Fibroblast of lung (primary cell): ENCODE results near the gene HAS3. TPM values are rescaled to one million over a fixed set of nuclear protein-coding genes. Genes with fewer than 3 reads are reported as not detected.

ENCODE experiments used
- DNase-seq, 2 donors: peaks; one replicate each; pipeline versions ENCODE4 v3.0.0 to v3.0.0-alpha.2; 2010; ENCODE audit warnings: low read depth in 2 of 2
- H2AFZ ChIP-seq: 2 replicates; pipeline ENCODE4 v1.5.1; 2012; ENCODE audit warnings: low read length, control low read depth, inconsistent platforms
- H3K27ac ChIP-seq: 2 replicates; pipeline ENCODE4 v1.5.1; 2011; ENCODE audit warnings: low read length, control low read depth; ENCODE audit not compliant: insufficient read depth
- H3K27me3 ChIP-seq: 2 replicates; pipeline ENCODE4 v1.5.1; 2011; ENCODE audit warnings: mild to moderate bottlenecking, low read length; ENCODE audit not compliant: control insufficient read depth, insufficient read depth
- H3K36me3 ChIP-seq: 2 replicates; pipeline ENCODE4 v1.5.1; 2011; ENCODE audit warnings: low read length; ENCODE audit not compliant: control insufficient read depth, insufficient read depth
- H3K4me1 ChIP-seq: 2 replicates; pipeline ENCODE4 v1.5.1; 2011; ENCODE audit warnings: low read length; ENCODE audit not compliant: control insufficient read depth, insufficient read depth; ENCODE audit errors: extremely low read depth
- H3K4me2 ChIP-seq: 2 replicates; pipeline ENCODE4 v1.5.1; 2011; ENCODE audit warnings: low read length, control low read depth; ENCODE audit not compliant: insufficient read depth; ENCODE audit errors: extremely low read depth
- H3K4me3 ChIP-seq, 4 experiments: fragments of 200-600 bp in 1 of 4; sonication (generic) in 1 of 4; replicated peaks in 1 of 4; 2 replicates each; pipeline ENCODE4 v1.5.1; 2011 to 2016; ENCODE audit warnings: low read length in 4 of 4, low read depth in 3 of 4, mild to moderate bottlenecking in 3 of 4, control low read depth in 2 of 4, inconsistent platforms in 1 of 4, mixed read lengths in 1 of 4; ENCODE audit not compliant: insufficient read depth in 1 of 4; ENCODE audit errors: control extremely low read depth in 1 of 4
- H3K79me2 ChIP-seq: 2 replicates; pipeline ENCODE4 v1.5.1; 2012; ENCODE audit warnings: mild to moderate bottlenecking, low read length, inconsistent platforms; ENCODE audit not compliant: control insufficient read depth, insufficient read depth
- H3K9ac ChIP-seq: 2 replicates; pipeline ENCODE4 v1.5.1; 2011; ENCODE audit warnings: mild to moderate bottlenecking, low read length, control low read depth; ENCODE audit not compliant: insufficient read depth
- H3K9me3 ChIP-seq: 2 replicates; pipeline ENCODE4 v1.5.1; 2012; ENCODE audit warnings: low read depth, low read length; ENCODE audit not compliant: control insufficient read depth, insufficient read depth
- H4K20me1 ChIP-seq: 2 replicates; pipeline ENCODE4 v1.5.1; 2011; ENCODE audit warnings: low read length; ENCODE audit not compliant: control insufficient read depth, insufficient read depth; ENCODE audit errors: extremely low read depth
- EZH2 ChIP-seq: IDR thresholded peaks from 2 replicates; pipeline ENCODE4 v1.5.1; 2012; ENCODE audit warnings: low read length, control low read depth, mild to moderate bottlenecking; ENCODE audit errors: missing control alignments
- polyA plus RNA-seq, 2 donors: library from polyadenylated mRNA; depleted of rRNA in 1 of 2; stranded (reverse) in 1 of 2; unstranded in 1 of 2; fragments of >200 nt; gene quantifications; 2 replicates each; pipeline ENCODE4 v1.2.1, GENCODE V29; 2011 to 2012; ENCODE audit warnings: missing spikeins in 1 of 2
- total RNA-seq: library from RNA; depleted of rRNA; stranded (reverse); fragments of >200 nt; gene quantifications from 2 replicates; pipeline ENCODE4 v1.2.1, GENCODE V29; 2014
- TF ChIP-seq, protein P1 (sequence below), 2 donors: IDR thresholded peaks in 1 of 2; conservative IDR thresholded peaks in 1 of 2; 1 replicate in 1 of 2; 2 replicates in 1 of 2; pipeline ENCODE4 v1.5.1; 2011 to 2012; ENCODE audit warnings: low read length in 2 of 2, control low read depth in 1 of 2, inconsistent platforms in 1 of 2, low read depth in 1 of 2, mild to moderate bottlenecking in 1 of 2

The HAS3 gene
- total and polyA plus RNA-seq, 2 donors (not counting 1 experiment from before 2014, with no cell fraction given): 0.27 to 0.33 TPM

DNA sequence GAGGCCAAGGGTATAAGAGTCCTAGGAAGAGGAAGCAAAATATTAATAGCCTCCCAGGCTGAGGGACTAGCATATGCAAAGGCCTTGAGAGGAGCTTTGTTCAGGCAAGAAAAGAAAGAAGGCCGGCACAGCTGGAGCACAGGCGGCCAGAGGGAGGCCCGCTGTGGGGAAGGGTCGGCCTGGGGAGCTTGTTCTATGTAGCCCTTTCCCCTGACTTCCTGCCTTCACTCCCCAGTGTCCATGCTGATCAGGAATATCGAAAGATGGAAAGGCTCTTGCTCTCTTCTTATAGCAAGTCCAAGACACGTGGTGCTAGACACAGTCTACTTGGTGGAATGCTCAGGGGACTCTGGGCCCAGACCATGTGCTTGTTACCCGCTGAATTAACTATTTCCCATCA, 27.4 kb upstream of the HAS3 start:
- TF ChIP-seq EZH2: no peak
- TF ChIP-seq, protein P1, sequence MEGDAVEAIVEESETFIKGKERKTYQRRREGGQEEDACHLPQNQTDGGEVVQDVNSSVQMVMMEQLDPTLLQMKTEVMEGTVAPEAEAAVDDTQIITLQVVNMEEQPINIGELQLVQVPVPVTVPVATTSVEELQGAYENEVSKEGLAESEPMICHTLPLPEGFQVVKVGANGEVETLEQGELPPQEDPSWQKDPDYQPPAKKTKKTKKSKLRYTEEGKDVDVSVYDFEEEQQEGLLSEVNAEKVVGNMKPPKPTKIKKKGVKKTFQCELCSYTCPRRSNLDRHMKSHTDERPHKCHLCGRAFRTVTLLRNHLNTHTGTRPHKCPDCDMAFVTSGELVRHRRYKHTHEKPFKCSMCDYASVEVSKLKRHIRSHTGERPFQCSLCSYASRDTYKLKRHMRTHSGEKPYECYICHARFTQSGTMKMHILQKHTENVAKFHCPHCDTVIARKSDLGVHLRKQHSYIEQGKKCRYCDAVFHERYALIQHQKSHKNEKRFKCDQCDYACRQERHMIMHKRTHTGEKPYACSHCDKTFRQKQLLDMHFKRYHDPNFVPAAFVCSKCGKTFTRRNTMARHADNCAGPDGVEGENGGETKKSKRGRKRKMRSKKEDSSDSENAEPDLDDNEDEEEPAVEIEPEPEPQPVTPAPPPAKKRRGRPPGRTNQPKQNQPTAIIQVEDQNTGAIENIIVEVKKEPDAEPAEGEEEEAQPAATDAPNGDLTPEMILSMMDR (conservative IDR thresholded peaks at IDR 0.05 in 1 of 2, IDR thresholded peaks at IDR 0.05 in 1 of 2; ENCODE audit: low read depth in 1 of 2, low read length in 2 of 2): no peak
- Histone ChIP-seq H3K9me3 (no peaks in the 10 kb centered on the region), H3K4me2 (no peak overlapping the region), H3K27me3 (no peaks in the 10 kb centered on the region), H2AFZ (no peak overlapping the region), H3K4me1 (peaks cover 2% of the 10 kb centered on the region), H3K9ac (no peak overlapping the region), H3K36me3 (no peaks in the 10 kb centered on the region), H4K20me1 (no peaks in the 10 kb centered on the region), H3K4me3 (no peak overlapping the region), H3K27ac (no peak overlapping the region), H3K79me2 (no peaks in the 10 kb centered on the region)
- DNase-seq: no peak

- Histone ChIP-seq H3K9ac (no peak overlapping the region), H3K27ac (no peak overlapping the region), H3K79me2 (no peaks in the 10 kb centered on the region), H3K9me3 (no peaks in the 10 kb centered on the region), H3K36me3 (no peaks in the 10 kb centered on the region), H3K4me1 (no peaks in the 10 kb centered on the region), H3K4me2 (no peak overlapping the region), H3K27me3 (no peaks in the 10 kb centered on the region), H4K20me1 (no peaks in the 10 kb centered on the region), H2AFZ (no peak overlapping the region), H3K4me3 (no peak overlapping the region)
- no peak for DNase-seq
- TF ChIP-seq EZH2: no peak
- TF ChIP-seq, protein P1 (conservative IDR thresholded peaks at IDR 0.05 in 1 of 2, IDR thresholded peaks at IDR 0.05 in 1 of 2; ENCODE audit: low read depth in 1 of 2, low read length in 2 of 2): no peak
These were observed 25.8 kb upstream of the HAS3 start for GRCh38 chr16:69079697-69080096.

DNA sequence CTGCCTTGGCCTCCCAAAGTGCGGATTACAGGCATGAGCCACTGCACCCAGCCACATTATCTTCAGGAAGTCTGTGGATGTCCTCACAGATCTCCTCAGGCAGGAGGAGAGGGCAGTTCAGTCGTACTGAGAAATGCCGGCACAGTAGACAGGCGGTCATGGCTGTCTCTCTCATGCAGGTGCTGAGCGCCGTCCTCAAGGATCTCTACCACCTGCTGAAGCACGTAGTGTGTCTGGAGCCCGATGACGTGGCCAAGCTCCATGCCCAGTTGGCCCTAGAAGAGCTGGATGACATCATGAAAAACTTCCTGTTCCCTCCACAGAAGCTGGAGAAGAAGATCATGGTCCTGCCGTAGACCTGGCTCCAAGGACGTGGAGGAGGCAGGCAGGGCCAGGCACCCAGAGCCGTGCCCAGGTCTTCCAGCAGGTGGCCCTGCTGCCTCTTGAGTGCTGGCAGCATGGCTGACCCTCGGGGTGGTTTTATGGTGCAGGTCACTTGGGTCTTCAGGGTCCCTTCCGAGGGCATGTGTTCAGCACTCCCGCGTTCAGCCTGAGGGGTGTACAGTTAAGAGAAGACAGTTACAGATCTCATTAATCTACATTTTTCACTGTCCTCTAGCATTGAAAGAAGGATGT, 22.0 kb upstream of the HAS3 start:
- H3K9me3 ChIP-seq: no peaks in the 10 kb centered on the region
- H3K9ac ChIP-seq: no peak overlapping the region
- no peaks in the 10 kb centered on the region for H3K36me3 ChIP-seq
- H3K27me3 ChIP-seq: no peaks in the 10 kb centered on the region
- H2AFZ ChIP-seq: no peak overlapping the region
- no peak overlapping the region for H3K4me2 ChIP-seq
- no peaks in the 10 kb centered on the region for H4K20me1 ChIP-seq
- H3K79me2 ChIP-seq: no peaks in the 10 kb centered on the region
- no peaks in the 10 kb centered on the region for H3K4me1 ChIP-seq
- no peak for DNase-seq
- no peak overlapping the region for H3K4me3 ChIP-seq
- TF ChIP-seq EZH2: no peak
- TF ChIP-seq, protein P1 (conservative IDR thresholded peaks at IDR 0.05 in 1 of 2, IDR thresholded peaks at IDR 0.05 in 1 of 2; ENCODE audit: low read depth in 1 of 2, low read length in 2 of 2): no peak
- no peak overlapping the region for H3K27ac ChIP-seq
